Esophagus (tissue), 2 donors: ENCODE measurements around the gene PDGFRB. TPM values are rescaled to one million over a fixed set of nuclear protein-coding genes. Genes with fewer than 3 reads are reported as not detected.

Experiments used
- H3K27ac ChIP-seq, 2 donors: one replicate each; pipeline ENCODE4 v1.5.1; 2013; ENCODE audit warnings: low read depth in 2 of 2, mild to moderate bottlenecking in 2 of 2, inconsistent platforms in 1 of 2, low read length in 1 of 2, moderate library complexity in 1 of 2
- H3K27me3 ChIP-seq, 2 donors: one replicate each; pipeline ENCODE4 v1.6.1; 2013; ENCODE audit warnings: low read length in 2 of 2, control low read depth in 1 of 2, mild to moderate bottlenecking in 1 of 2; ENCODE audit not compliant: insufficient read depth in 2 of 2, control insufficient read depth in 1 of 2
- H3K36me3 ChIP-seq, 2 donors: one replicate each; pipeline ENCODE4 v1.6.1; 2013; ENCODE audit warnings: low read length in 1 of 2; ENCODE audit not compliant: control insufficient read depth in 2 of 2, insufficient read depth in 2 of 2
- H3K4me1 ChIP-seq, 2 donors: one replicate each; pipeline ENCODE4 v1.6.1; 2013; ENCODE audit warnings: low read length in 1 of 2; ENCODE audit not compliant: control insufficient read depth in 2 of 2, insufficient read depth in 2 of 2
- H3K4me3 ChIP-seq, 2 donors: one replicate each; pipeline ENCODE4 v1.5.1; 2013; ENCODE audit warnings: low read length in 2 of 2, mild to moderate bottlenecking in 2 of 2, low read depth in 1 of 2, moderate library complexity in 1 of 2
- H3K9me3 ChIP-seq, 2 donors: one replicate each; pipeline ENCODE4 v1.6.1; 2013; ENCODE audit warnings: mild to moderate bottlenecking in 2 of 2, low read depth in 1 of 2, low read length in 1 of 2, moderate library complexity in 1 of 2; ENCODE audit not compliant: control insufficient read depth in 2 of 2, insufficient read depth in 1 of 2
- WGBS, 2 donors: extraction: QIAGEN DNeasy Blood & Tissue Kit; methylation state at CpG; one replicate each; pipeline ENCODE4 v1.1.7; 2013; 5-methylcytosine and 5-hydroxymethylcytosine counted together
- polyA plus RNA-seq, 2 donors: library from polyadenylated mRNA; stranded (reverse); fragments of 200-250 nt; gene quantifications; one replicate each; pipeline ENCODE4 v1.2.3, GENCODE V29; 2013
- donor health status: healthy with polysubstance abuse.
- donor health status: Bipolar disorder and iron deficiency.

The PDGFRB gene
- polyA plus RNA-seq, 2 donors = 7.9 to 9.6 TPM

DNA sequence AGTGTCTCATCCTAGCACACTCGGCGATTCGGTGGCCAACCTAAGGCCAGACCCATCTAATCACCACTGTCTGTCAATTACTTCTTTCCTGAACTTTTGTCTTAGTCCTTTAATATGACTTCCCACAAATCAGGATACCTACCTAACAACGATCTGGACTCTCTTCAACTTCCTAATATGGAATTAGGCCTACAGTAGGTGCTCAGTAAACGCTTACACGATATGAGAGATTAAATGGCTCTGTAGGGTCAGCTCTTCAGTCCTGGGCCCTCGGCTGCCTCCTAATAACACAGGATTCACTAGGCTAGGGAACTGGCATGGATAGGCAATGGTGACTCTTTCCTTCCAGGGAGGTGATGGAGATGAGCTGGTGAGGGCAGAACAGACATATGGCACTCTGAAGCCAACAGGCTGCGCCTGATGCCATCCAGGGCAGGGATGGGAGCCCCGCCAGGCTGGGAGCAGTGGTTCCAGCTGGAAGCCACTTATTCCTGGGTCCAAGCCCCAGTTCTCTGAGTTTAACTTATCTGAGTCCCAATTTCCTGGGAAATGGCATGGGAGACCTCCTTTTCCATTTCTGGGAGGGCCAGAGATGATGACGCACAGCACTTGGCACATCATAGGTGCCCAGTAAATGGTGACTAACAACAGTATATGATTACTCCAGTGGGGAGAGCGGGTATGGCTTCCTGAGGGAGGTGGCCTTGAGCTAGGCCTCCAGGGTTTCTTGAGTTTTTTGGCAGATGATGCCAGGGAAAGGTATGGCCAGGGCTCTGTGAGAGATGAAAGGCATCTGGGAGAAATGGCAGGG, 7.3 kb downstream of the PDGFRB start:
- H3K36me3 ChIP-seq = no peaks in the 10 kb centered on the region
- no peaks in the 10 kb centered on the region for H3K27me3 ChIP-seq
- H3K27ac ChIP-seq = peak overlapping the region; percentile 22 to 23
- no peaks in the 10 kb centered on the region for H3K4me1 ChIP-seq
- WGBS, 2 donors = 82 to 87% methylated on average over 11 of the region's 11 CpGs
- H3K4me3 ChIP-seq = no peak overlapping the region
- peaks cover 0 to 1% of the 10 kb centered on the region in 2 donors for H3K9me3 ChIP-seq

DNA sequence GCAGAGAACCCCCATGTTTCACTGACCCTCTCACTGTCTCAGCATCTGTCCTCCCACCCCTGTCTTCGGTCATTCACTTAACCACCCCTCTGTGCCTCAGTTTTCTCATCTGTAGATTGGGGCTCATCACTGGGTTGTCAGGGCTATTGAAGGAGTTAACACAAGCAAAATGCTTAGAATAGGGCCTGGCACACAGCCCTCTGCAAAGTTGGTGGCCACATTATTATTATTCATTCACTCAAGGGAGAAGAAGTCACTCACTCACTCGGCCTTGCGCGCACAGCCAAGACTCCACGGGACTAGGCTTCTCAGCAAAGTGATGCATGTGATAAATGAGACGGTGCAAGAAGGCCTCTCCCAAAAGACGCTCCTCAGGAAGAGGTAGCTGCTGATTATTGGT, 8.0 kb downstream of the PDGFRB start:
- peaks cover 0 to 2% of the 10 kb centered on the region in 2 donors for H3K4me1 ChIP-seq

DNA sequence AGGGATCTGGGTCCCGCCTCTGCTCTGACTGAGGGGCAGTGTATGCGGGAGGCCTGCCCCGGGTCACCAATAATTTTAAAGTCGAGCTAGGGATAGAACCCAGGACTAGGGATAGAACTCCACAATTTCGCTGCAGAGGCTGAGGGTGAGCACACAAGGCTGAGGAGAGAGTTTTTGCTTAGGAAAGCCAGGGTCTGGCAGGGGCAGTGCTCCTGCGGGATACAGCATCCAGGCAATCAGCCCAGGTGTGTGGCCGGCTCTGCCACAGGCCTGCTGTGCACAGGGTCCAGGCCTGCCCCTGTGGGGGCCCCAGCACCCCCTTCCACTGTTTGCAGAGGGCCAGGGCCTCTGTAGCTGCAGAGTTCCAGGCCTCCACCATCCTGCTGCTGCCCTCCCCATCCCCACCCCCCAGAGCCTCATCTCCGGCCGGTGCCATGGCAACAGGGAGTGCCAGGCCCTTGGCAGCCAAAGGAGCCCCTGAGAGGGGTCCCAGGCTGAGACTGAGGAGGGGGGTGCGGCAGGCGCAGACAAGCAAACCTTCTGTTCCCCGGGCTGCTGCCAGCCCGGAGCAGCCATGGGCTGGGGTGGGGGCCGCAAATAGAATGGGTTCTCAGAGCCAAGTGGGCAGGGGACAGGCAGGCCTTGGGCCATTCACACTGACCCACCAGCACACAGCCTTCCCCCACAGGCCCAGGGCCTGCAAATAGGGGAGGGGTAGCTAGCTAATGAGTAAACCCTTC, 8.6 kb downstream of the PDGFRB start:
- Histone ChIP-seq H3K27ac (peak overlapping the region in 1 of 2 donors; percentile 36), H3K36me3 (no peaks in the 10 kb centered on the region), H3K27me3 (no peaks in the 10 kb centered on the region), H3K4me1 (peaks cover 0 to 3% of the 10 kb centered on the region in 2 donors), H3K9me3 (no peaks in the 10 kb centered on the region), H3K4me3 (no peak overlapping the region)
- WGBS, 2 donors = 79 to 80% methylated on average over 14 of the region's 14 CpGs

More for the DNA sequence above, 8.0 kb downstream of the PDGFRB start:
- H3K9me3 ChIP-seq = no peaks in the 10 kb centered on the region
- no peak overlapping the region for H3K4me3 ChIP-seq
- WGBS, 2 donors = 72 to 75% methylated on average over 7 of the region's 7 CpGs
- H3K27me3 ChIP-seq = no peaks in the 10 kb centered on the region
- H3K36me3 ChIP-seq = no peaks in the 10 kb centered on the region
- peak overlapping the region; percentile 22 to 36 for H3K27ac ChIP-seq

DNA sequence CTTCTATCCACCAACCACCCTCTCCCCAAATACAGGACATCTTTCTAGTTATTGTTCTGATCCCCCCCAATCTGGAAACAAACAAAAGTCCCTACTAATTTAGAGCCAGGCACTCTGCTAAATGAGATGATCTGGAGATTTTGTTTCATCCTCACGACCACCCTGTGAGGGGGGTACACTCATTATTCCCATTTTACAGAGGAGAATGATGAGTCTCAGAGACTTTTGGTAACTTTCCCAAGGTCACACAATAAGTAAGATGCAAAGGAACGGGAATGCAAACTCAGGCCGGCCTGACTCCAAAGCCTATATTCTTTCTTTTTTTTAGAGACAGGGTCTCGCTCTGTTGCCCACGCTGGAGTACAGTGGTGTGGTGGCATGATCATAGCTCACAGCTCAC, 9.4 kb downstream of the PDGFRB start:
- Histone ChIP-seq H3K9me3 (no peaks in the 10 kb centered on the region), H3K27me3 (no peaks in the 10 kb centered on the region), H3K36me3 (no peaks in the 10 kb centered on the region), H3K27ac (no peak overlapping the region), H3K4me1 (peaks cover 0 to 8% of the 10 kb centered on the region in 2 donors), H3K4me3 (no peak overlapping the region)
- 83 to 84% methylated on average over 5 of the region's 5 CpGs for WGBS, 2 donors

DNA sequence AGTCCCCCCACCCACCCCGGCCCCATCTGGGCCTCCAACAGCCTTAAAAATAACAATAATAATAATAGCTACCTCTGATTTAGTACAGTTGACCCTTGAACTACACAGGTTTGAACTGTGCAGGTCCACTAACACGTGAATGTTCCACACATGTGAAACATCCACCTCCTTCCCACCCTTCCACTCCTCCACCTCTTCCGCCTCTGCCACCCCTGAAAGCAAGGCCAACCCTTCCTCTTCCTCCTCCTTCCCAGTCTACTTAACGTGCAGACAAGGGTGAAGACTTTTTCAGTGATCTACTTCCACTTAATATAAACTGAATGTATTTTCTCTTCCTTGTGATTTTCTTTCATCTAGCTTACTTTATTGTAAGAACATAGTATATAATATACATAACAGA, 10.8 kb downstream of the PDGFRB start:
- WGBS, 2 donors = 40 to 50% methylated on average over 4 of the region's 4 CpGs
- H3K4me1 ChIP-seq = peaks cover 3 to 18% of the 10 kb centered on the region in 2 donors
- peak overlapping the region; percentile 63 to 80 for H3K27ac ChIP-seq
- no peaks in the 10 kb centered on the region for H3K27me3 ChIP-seq
- H3K9me3 ChIP-seq = no peaks in the 10 kb centered on the region
- H3K36me3 ChIP-seq = no peaks in the 10 kb centered on the region
- H3K4me3 ChIP-seq = no peak overlapping the region

DNA sequence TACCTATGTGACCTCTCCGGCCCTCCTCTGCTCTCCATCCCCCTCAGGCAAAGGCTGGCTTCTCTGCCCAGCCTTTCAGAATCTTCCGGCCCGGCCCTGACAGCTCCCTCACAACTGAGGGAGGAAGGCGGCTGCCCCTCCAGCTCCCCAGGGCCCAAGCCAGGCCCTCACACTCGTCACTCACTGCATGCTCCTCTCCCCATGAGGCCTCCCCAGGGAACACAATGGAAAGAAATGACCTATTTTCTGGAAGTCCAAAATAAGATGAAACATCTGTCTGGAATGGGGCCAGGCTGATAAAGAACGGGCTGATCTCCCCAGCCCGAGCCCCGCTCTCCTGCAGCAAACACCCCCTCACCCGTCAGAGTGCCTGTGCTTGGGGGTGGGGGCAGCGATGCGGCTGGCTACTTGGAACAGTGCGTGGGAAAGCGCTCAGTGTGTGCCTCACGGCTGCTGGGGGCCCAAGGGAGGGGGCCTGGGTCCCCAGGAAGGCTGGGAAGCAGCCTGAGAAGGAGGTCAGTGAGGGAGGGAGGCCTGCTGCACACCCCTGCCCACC, 11.3 kb downstream of the PDGFRB start:
- peaks cover 3 to 18% of the 10 kb centered on the region in 2 donors for H3K4me1 ChIP-seq
- peak overlapping the region; percentile 80 to 88 for H3K27ac ChIP-seq
- no peaks in the 10 kb centered on the region for H3K9me3 ChIP-seq
- H3K36me3 ChIP-seq = no peaks in the 10 kb centered on the region
- 61 to 66% methylated on average over 14 of the region's 14 CpGs for WGBS, 2 donors
- H3K27me3 ChIP-seq = no peaks in the 10 kb centered on the region
- no peak overlapping the region for H3K4me3 ChIP-seq

DNA sequence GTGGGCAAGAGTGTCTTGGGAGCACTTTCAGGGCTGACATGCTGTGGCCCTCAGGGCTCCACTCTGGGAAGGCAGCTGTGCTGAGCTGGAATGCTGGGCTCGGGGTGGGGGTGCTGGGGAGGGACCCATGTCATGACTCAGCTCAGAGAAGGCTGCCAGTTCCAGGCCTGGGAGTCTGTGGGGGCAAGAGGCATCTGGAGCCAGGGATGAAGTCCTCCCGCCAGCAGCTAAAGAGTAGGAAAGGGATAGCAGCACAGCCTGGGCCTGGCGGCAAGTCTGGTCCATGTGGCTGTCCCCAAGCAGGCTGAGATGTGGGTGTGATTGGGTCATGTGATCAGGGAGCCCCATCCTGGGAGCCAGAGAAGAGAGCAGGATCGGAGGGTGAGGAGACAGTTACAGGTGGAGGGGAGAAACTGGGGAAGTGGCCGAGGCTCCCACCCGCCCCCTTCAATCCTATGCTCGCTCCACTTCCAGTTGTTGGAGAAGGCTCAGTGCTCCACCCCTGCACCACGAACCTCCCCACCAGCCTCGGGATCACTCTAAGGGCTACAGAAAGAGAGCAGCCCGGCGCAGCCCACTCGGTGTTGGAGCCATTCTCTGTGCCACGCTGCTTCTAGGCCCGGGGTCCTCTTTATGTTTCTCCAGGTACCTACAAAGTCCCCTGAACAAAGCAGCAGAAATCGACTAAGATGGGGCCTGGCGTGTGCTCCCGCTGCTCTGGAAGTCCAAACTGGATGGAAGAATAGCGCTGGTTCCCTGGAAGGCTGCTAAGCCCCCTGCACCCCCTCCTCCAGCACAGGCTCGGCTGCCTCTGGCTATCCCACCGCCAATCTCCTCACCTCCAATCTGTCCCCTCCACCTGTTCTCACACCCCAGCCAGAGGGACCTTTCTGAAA, 12.0 kb downstream of the PDGFRB start:
- H3K4me3 ChIP-seq = no peak overlapping the region
- WGBS, 2 donors = 64 to 74% methylated on average over 20 of the region's 20 CpGs
- no peaks in the 10 kb centered on the region for H3K9me3 ChIP-seq
- no peaks in the 10 kb centered on the region for H3K27me3 ChIP-seq
- H3K4me1 ChIP-seq = peaks cover 3 to 18% of the 10 kb centered on the region in 2 donors
- peak overlapping the region; percentile 80 to 88 for H3K27ac ChIP-seq
- H3K36me3 ChIP-seq = no peaks in the 10 kb centered on the region

DNA sequence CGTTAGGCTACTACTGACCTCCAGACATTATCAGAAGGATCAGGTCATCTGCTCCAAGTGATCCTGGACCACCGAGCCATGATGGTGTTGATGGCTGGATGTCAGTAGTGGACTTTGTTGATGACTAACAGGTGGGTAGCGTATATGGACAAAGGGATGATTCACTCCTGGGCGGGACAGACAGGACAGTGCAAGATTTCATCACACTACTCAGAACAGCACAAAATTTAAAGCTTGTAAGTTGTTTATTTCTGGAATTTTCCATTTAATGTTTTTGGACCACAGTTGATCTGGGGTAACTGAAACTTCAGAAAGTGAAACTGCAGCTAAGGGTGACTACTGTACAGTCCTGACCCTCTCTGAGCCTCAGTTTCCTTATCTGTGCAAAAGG, 12.7 kb downstream of the PDGFRB start:
- whole genome bisulfite sequencing, 2 donors = 49 to 60% methylated on average over 4 of the region's 4 CpGs
- H3K27ac ChIP-seq = peak overlapping the region; percentile 80 to 88
- peaks cover 3 to 23% of the 10 kb centered on the region in 2 donors for H3K4me1 ChIP-seq
- H3K4me3 ChIP-seq = no peak overlapping the region
- no peaks in the 10 kb centered on the region for H3K27me3 ChIP-seq
- no peaks in the 10 kb centered on the region for H3K9me3 ChIP-seq
- H3K36me3 ChIP-seq = no peaks in the 10 kb centered on the region
